DMS 273 treated with DMSO at 0.1 percent for 48 hours (cell line): ENCODE measurements around the gene SSH3.

Source experiments
- DNase-seq: peaks from one replicate; lab custom pipeline; 2025; lab: John Stamatoyannopoulos, UW

The SSH3 gene

GRCh38 chr11:67280341-67280787 is 23.0 kb upstream of the SSH3 start:
- DNase-seq = no peak

DNA sequence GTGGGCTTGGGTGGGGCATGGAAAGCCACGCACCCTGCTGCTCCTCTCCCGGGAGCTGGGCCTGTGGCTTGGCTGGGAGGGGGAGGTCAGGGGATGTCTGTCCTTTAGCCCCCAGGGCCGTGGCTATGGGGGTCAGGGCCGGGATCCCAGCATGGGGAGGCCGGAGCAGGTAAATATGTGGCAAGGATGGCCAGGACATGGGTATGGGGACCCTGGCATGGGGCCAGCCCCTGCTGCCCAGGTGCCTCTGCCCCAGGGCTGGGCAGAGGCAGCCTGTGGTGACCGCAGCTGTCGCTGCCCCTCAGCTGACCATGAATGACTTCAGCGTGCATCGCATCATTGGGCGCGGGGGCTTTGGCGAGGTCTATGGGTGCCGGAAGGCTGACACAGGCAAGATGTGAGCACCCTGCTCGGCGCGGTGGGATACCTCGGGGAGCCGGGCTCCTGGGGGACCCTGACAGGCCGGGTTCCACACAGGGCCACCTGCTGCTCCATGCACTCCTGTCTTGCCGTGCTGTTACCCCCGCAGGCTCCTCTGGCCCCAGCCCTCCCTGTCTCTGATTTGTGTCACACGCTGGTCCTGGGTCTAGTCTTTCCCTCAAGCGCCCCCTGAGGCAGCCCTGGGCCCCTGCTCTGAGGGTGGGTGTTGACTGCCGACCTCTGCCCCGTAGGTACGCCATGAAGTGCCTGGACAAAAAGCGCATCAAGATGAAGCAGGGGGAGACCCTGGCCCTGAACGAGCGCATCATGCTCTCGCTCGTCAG is 22.4 kb upstream of the SSH3 start:
- no peak for DNase-seq

GRCh38 chr11:67281552-67282150 is 21.7 kb upstream of the SSH3 start:
- DNase-seq = no peak

DNA sequence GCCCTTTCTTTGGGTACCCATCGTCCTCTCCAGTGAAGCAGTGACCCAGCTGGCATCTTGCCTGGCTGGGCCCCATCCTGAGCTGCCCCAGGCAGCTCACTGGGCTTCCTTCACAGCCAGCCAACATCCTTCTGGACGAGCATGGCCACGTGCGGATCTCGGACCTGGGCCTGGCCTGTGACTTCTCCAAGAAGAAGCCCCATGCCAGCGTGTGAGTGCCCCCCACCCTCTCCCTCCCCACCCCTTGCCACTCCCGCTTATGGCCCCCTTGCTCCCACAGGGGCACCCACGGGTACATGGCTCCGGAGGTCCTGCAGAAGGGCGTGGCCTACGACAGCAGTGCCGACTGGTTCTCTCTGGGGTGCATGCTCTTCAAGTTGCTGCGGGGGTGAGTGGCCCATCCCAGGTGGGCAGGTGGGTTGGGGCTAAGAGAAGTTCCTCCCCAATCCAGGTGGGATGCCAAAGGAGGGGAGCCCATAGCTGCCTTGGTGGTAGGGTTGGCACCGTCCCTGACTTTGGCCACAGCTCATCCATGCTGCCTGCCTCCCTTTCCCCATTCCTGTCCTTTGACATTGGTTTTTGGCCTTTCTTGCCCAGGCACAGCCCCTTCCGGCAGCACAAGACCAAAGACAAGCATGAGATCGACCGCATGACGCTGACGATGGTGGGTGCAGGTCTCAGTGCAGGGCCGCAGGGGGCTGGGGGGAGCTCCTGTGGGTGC is 21.0 kb upstream of the SSH3 start:
- no peak for DNase-seq

DNA sequence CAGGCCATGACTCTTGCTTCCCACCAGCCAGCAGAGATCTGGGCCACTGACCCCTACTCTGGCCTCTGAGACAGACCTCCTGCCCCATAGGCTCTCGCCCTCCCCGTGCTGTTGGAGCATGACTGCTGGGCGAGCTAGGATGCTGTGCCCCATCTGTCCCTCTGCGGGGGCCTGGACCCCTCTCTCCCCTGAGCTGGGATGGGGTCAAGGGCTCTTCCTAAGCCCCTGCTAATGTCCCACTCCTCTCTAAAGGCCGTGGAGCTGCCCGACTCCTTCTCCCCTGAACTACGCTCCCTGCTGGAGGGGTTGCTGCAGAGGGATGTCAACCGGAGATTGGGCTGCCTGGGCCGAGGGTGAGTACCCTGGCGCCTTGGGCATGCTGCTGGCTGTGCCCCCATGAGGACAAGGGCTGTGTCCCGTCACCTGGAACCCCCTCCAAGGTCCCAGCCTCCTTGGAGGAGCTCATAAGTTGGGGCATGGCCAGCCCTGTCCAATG is 20.4 kb upstream of the SSH3 start:
- no peak for DNase-seq

- DNase-seq = no peak
Measured at GRCh38 chr11:67283481-67283963, 19.8 kb upstream of the SSH3 start.

DNA sequence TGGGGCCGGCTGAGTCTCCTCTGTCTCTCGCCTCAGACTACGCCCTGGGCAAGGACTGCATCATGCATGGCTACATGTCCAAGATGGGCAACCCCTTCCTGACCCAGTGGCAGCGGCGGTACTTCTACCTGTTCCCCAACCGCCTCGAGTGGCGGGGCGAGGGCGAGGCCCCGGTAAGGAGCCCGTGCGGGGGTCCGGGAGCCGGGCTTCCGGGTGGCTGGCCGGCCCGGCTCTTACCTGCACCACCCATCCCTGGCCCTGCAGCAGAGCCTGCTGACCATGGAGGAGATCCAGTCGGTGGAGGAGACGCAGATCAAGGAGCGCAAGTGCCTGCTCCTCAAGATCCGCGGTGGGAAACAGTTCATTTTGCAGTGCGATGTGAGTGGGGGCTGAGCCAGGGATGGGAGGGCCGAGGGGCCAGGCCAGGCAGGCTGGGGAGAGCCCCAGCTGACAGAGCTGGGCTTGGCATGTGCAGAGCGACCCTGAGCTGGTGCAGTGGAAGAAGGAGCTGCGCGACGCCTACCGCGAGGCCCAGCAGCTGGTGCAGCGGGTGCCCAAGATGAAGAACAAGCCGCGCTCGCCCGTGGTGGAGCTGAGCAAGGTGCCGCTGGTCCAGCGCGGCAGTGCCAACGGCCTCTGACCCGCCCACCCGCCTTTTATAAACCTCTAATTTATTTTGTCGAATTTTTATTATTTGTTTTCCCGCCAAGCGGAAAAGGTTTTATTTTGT is 18.4 kb upstream of the SSH3 start:
- DNase-seq = no peak

DNA sequence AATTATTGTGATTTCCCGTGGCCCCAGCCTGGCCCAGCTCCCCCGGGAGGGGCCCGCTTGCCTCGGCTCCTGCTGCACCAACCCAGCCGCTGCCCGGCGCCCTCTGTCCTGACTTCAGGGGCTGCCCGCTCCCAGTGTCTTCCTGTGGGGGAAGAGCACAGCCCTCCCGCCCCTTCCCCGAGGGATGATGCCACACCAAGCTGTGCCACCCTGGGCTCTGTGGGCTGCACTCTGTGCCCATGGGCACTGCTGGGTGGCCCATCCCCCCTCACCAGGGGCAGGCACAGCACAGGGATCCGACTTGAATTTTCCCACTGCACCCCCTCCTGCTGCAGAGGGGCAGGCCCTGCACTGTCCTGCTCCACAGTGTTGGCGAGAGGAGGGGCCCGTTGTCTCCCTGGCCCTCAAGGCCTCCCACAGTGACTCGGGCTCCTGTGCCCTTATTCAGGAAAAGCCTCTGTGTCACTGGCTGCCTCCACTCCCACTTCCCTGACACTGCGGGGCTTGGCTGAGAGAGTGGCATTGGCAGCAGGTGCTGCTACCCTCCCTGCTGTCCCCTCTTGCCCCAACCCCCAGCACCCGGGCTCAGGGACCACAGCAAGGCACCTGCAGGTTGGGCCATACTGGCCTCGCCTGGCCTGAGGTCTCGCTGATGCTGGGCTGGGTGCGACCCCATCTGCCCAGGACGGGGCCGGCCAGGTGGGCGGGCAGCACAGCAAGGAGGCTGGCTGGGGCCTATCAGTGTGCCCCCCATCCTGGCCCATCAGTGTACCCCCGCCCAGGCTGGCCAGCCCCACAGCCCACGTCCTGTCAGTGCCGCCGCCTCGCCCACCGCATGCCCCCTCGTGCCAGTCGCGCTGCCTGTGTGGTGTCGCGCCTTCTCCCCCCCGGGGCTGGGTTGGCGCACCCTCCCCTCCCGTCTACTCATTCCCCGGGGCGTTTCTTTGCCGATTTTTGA is 17.5 kb upstream of the SSH3 start:
- no peak for DNase-seq

GRCh38 chr11:67286621-67287333 is 16.6 kb upstream of the SSH3 start:
- DNase-seq = no peak

DNA sequence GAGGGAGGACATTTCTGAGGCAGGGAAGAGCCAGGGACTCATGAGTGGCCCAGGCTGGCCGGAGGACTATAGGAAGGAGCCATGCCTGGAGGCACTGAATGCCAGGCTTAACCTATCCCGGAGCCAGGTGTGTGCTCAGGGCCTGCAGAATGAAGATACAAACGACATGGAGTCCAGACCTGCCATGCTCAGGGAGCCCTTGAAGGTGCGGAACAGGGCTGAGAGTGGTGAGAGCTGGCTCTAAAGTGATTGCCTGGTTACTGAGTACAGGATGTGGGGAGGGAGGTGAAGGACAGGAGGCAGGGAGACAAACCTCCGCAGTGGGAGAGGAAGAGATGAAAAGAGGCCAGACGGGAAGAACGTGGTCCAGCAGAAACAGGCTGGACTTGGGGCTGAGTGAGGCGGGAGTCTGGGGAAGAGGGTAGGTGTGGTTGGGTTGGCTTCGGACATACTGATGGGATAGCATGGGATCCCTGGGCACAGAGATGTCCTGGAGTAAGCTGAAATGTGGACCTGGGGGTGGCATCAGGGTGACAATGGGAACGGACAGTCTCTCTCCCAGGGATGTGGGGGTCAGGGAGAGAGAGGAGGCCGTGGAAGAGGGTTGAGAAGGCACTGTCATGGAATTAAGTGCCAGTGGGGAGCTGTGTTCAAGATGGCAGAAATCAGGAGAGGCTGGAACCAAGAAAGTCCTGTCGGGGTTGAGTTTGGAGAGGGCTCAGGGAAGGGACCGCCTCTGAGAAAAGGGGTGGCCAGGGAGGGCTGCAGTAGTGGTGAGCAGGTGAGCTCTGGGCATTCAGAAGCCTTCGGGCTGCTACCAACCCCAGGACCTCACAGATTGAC is 15.8 kb upstream of the SSH3 start:
- DNase-seq = no peak

DNA sequence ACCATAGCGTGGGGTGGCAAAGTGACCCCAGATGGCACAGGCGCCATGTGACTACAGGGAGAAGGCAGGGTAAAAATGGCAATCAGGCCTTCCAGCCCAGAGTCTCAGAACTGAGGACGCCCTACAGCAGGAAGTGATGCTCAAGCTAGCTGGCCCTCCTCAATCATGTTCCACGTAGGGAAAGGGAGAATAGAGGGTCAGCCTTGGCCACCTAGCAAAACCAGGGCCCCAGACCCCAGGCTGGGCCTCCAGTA is 15.2 kb upstream of the SSH3 start:
- no peak for DNase-seq

DNA sequence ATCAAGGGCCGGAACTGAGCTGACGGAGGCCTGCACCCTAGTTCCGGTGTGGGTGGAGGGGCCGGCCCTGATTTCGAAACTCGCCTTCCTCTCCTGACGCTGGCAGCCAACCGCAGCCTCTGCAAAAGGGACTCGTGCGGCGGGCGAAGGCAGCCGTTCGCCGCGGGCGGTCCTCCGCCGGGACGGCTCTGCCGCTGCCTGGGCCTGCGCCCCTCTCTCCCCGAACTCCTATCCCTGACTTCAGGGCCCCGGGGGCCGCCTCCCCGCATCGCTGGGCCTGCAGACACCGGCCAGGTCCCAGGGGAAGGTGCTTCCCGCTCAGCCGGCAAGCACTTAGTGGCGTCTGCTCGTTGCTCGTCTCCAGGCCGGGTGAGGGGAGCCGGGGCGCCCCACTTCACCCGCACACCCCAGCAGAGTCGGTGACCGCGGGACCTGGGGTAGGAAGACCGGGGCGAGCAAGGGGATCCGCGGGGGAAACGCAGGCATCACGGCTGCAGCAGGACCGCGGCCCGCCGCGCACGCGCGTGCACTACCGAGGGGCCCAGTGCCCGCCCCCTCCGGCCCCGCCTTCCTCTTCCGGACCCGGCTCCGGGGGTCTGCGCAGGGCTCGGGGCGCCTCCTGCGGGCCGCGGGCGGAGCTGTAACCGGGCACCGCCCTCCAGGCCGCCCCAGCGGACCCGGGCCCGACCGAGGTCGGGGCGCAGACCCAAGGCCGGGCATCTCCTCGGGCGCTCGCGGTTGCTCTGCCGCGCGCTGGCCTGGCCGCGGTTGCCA is 14.7 kb upstream of the SSH3 start:
- peak; percentile 31 for DNase-seq

- DNase-seq = no peak
Measured at GRCh38 chr11:67289226-67289650, 14.1 kb upstream of the SSH3 start, which contains the start of gene ANKRD13D. TSS of gene ANKRD13D (plus strand) at chr11:67289303. CDS start at chr11:67289461, 158 bp downstream.

- no peak for DNase-seq
Measured at GRCh38 chr11:67289651-67290479, 13.5 kb upstream of the SSH3 start.

DNA sequence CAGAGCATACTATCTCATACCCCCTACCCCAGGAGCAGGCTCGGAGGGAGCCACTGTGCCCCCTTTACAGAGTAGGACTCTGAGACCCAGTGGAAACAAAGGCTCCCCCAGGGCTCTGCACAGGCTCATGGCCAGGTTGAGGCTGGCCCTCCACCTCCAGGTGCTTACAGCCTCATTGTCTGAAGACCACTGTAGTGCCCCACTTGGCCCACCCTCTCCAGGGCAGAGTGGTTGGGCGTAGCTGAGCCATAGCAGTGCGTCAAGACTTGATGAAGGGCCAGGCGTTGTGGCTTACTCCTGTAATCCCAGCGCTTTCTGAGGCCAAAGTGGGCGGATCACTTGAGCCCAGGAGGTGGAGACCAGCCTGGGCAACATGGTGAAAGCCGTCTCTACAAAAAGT is 12.5 kb upstream of the SSH3 start:
- DNase-seq = no peak

- no peak for DNase-seq
Measured at GRCh38 chr11:67291481-67292381, 11.6 kb upstream of the SSH3 start.

- DNase-seq = no peak
Measured at GRCh38 chr11:67292671-67293070, 10.7 kb upstream of the SSH3 start.
